Peyer's patch (tissue), 4 donors: ENCODE measurements around the gene ZNRF4.

ENCODE experiments used
- POLR2A ChIP-seq, 2 donors: fragments of 450-650 bp; IDR thresholded peaks; one replicate each; pipeline ENCODE4 v1.5.1; 2017; ENCODE audit warnings: antibody characterized with exemption in 2 of 2, mild to moderate bottlenecking in 2 of 2, moderate library complexity in 2 of 2
- TF ChIP-seq, protein P1 (sequence below), 6 experiments: fragments of 450-650 bp in 4 of 6; fragments of 200-600 bp in 2 of 6; sonication (generic) in 1 of 6; IDR thresholded peaks; one replicate each; pipeline ENCODE4 v1.5.1; 2017 to 2019; ENCODE audit warnings: antibody characterized with exemption in 6 of 6, mild to moderate bottlenecking in 3 of 6, moderate library complexity in 1 of 6

DNA sequence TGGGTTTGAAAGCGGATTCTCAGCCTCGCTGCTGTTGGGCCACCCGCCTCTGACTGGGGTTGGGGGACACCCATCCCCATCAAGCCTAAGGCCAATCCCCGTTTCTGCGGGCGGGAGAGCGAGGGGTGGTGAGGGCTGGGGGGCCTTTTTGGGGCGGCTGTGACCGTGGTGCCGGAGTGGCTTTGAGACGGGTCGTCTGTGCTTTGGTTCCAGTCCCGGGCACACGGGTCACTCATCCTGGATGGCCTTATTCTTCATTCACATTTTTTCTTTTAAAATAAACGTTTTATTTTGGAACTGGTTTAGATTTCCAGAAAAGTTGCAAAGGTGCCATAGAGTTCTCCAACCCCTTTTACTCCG lies 1.6 kb downstream of the ZNRF4 start:
- no peak for TF ChIP-seq POLR2A (IDR thresholded peaks at IDR 0.05)
- TF ChIP-seq, protein P1, sequence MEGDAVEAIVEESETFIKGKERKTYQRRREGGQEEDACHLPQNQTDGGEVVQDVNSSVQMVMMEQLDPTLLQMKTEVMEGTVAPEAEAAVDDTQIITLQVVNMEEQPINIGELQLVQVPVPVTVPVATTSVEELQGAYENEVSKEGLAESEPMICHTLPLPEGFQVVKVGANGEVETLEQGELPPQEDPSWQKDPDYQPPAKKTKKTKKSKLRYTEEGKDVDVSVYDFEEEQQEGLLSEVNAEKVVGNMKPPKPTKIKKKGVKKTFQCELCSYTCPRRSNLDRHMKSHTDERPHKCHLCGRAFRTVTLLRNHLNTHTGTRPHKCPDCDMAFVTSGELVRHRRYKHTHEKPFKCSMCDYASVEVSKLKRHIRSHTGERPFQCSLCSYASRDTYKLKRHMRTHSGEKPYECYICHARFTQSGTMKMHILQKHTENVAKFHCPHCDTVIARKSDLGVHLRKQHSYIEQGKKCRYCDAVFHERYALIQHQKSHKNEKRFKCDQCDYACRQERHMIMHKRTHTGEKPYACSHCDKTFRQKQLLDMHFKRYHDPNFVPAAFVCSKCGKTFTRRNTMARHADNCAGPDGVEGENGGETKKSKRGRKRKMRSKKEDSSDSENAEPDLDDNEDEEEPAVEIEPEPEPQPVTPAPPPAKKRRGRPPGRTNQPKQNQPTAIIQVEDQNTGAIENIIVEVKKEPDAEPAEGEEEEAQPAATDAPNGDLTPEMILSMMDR (IDR thresholded peaks at IDR 0.05): no peak
